ENCODE data around the gene B4GALT5. TPM values are rescaled to one million over a fixed set of nuclear protein-coding genes. Genes with fewer than 3 reads are reported as not detected.
"Not testable (repeated sequence)": the region's sequence is repeated elsewhere in the genome, so short reads cannot be mapped to it uniquely, and the experiment has no call there.

B4GALT5 gene
- total and polyA plus RNA-seq, 8 donors, result 38.4 to 51.0 (median 45.8) TPM

DNA sequence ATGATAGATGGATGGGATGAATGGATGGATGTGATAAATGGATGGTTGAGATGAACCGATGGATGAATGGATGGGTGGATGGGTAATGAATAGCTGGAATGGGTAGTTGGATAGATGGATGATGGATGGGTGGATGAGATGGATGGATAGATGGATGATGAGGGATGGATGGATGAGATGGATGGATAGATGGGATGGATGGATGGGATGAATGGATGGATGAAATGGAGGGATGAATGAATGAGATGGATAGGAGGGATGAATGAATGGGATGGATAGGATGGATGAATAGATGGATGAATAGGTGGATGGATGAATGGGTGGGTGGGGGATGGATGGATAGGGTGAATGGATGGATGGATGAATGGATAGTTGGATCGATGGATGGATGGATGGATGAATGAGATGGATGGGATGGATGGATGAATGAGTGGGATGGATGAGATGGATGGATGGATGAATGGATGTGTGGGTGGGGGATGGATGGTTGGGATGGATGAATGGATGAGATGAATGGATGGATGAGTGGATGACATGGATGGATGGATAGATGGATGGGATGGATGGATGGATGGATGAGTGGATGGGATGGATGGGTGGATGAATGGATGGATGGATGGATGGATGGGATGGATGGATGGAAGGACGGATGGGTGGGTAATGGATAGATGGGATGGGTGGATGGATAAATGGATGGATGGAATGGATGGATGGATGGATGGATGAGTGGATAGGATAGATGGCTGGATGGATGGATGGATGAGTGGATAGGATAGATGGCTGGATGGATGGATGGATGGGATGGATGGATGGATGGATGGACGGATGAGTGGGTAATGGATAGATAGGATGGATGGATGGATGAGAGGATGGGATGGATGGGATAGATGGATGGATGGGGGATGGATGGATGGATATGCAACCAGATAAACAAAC, 94.3 kb downstream of the B4GALT5 start:
- Histone ChIP-seq H3K4me3 (no peak overlapping the region), H3K36me3 (no peaks in the 10 kb centered on the region), H3K9me3 (peaks cover 0 to 6% of the 10 kb centered on the region in 2 donors), H3K27ac (no peak overlapping the region), H3K27me3 (no peaks in the 10 kb centered on the region), H3K4me1 (peaks cover 0 to 5% of the 10 kb centered on the region in 2 donors)
- intact Hi-C loops (cut with DNase I), result loop anchor here in 1 of 2 donors (10.0 kb wide), 1 partner anchor 225 kb away; no protein-coding TSS in a partner anchor
- ATAC-seq (no peak), DNase-seq (no peak)
- TF ChIP-seq, protein P1, sequence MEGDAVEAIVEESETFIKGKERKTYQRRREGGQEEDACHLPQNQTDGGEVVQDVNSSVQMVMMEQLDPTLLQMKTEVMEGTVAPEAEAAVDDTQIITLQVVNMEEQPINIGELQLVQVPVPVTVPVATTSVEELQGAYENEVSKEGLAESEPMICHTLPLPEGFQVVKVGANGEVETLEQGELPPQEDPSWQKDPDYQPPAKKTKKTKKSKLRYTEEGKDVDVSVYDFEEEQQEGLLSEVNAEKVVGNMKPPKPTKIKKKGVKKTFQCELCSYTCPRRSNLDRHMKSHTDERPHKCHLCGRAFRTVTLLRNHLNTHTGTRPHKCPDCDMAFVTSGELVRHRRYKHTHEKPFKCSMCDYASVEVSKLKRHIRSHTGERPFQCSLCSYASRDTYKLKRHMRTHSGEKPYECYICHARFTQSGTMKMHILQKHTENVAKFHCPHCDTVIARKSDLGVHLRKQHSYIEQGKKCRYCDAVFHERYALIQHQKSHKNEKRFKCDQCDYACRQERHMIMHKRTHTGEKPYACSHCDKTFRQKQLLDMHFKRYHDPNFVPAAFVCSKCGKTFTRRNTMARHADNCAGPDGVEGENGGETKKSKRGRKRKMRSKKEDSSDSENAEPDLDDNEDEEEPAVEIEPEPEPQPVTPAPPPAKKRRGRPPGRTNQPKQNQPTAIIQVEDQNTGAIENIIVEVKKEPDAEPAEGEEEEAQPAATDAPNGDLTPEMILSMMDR (IDR thresholded peaks at IDR 0.05), result no peak

DNA sequence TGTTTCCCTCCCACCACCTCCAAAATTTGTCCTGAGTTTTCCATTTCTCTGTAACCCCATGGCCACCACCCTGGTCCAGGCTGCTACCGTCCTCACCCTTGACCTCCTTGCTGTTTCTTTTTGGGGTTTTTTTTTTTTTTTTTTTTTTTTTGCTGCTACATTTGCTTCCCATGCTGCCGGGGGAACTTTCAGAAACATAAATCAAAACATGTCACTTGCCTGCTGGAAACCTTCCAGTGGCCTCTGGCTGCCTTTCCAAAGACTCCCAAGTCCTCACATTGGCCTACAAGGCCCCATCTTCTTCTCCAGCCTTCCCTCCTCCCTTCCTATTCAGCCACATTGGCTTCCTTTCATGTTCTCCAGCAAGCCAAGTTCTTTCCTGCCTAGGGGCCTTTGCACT, 95.4 kb downstream of the B4GALT5 start:
- TF ChIP-seq, protein P1 (IDR thresholded peaks at IDR 0.05), result no peak
- Histone ChIP-seq H3K4me1 (peaks cover 0 to 5% of the 10 kb centered on the region in 2 donors), H3K9me3 (peaks cover 0 to 6% of the 10 kb centered on the region in 2 donors), H3K4me3 (no peak overlapping the region), H3K27ac (no peak overlapping the region), H3K36me3 (no peaks in the 10 kb centered on the region), H3K27me3 (no peaks in the 10 kb centered on the region)
- DNase-seq, result no peak
- intact Hi-C loops (cut with DNase I), result loop anchor here in 1 of 2 donors (10.0 kb wide), 1 partner anchor 227 kb away; no protein-coding TSS in a partner anchor
- no peak for ATAC-seq

DNA sequence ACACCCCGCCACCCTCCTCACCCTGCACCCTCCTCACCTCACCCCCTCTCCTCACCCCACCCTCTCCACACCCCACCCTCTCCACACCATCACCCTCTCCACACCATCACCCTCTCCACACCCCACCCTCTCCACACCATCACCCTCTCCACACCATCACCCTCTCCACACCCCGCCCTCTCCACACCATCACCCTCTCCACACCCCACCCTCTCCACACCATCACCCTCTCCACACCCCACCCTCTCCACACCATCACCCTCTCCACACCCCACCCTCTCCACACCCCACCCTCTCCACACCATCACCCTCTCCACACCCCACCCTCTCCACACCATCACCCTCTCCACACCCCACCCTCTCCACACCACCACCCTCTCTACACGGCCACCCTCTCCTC, 96.3 kb downstream of the B4GALT5 start:
- not testable (repeated sequence) for H3K4me1 ChIP-seq, H3K9me3 ChIP-seq, ATAC-seq, H3K4me3 ChIP-seq, H3K27me3 ChIP-seq, H3K27ac ChIP-seq, H3K36me3 ChIP-seq
- peak in 1 of 4 donors; percentile 81 for DNase-seq
- intact Hi-C loops (cut with DNase I), result loop anchor here in 1 of 2 donors (10.0 kb wide), 1 partner anchor 227 kb away; no protein-coding TSS in a partner anchor

DNA sequence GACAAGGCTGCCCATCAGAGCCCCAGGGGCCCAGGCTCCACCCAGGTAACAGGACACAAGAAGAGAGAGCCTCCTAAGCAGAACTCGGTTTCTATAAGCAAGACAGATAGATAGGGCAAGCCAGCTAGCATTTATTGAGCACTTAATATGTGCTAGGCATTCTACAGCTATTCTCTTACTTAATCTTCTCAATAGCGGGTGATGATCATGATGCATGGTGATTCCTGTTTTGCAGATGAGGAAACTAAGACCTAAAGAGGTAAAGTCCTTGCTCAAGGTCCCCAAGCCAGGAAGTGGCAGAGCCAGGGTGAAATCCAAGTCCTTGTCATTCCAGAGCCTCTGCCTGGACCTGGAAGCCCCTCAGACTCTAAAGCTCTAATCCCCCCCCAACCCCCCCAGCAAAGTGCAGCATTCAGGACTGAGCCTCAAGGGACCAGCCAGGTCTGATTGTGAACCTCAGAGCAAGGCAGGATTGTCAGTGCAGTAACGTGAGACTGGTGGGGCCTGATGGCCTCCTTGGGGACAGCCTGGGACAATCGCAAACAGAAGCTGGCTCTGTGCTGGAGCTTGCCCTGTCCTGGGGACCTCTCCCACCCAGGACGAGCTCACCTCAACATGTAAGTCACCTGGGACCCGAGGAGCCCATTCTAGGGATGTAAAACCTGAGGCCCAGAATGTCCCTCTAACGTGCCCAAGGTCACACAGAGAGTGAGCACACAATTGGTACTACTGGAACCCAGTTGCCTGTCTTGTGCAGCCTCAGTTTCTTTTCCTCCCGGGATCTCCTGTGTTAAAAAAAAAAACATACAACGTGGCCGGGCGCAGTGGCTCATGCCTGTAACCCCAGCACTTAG, 97.3 kb downstream of the B4GALT5 start:
- Histone ChIP-seq H3K27me3 (no peaks in the 10 kb centered on the region), H3K36me3 (no peaks in the 10 kb centered on the region), H3K4me1 (peaks cover 0 to 13% of the 10 kb centered on the region in 2 donors), H3K4me3 (no peak overlapping the region), H3K27ac (no peak overlapping the region), H3K9me3 (no peaks in the 10 kb centered on the region)
- no peak for DNase-seq
- intact Hi-C loops (cut with DNase I), result loop anchor here in 1 of 2 donors (10.0 kb wide), 1 partner anchor 228 kb away; no protein-coding TSS in a partner anchor
- TF ChIP-seq, protein P1 (IDR thresholded peaks at IDR 0.05), result no peak
- ATAC-seq, result no peak

DNA sequence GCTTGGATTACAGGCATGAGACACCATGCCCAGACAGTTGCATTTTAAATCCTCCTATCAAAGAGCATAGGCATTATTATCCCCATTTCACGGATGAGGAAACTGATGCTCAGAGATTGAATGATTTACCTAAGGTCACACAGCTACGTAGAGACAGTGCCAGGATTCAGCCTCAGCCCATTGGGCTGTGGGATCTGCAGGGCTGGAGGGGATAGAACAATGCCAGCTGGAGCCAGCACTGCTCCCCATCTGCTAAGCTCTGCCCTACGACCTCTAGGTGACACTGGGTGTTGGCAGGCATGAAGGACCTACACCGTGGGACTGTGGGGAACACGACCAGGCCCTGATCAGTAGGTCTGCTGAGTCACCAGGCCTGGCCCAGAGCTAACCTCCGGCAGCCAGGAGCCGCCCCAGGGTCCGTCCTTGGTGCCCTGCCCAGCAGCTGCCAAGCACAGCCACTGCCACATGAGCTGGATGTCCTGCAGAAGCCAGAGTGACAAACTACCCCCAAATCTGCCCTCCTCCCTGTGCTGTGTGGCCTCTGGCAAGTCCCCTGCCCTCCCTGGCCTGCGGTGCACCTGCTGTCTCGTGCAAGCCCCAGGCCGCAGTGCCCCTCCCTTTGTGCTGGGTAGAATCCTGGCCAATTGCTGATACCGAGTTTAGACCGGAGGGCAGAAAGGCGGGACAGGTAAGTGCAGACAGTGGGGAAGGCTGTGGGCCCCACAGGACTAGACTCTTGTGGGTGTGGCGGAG, 98.1 kb downstream of the B4GALT5 start:
- TF ChIP-seq, protein P1 (IDR thresholded peaks at IDR 0.05), result no peak
- Histone ChIP-seq H3K9me3 (no peaks in the 10 kb centered on the region), H3K4me1 (peaks cover 0 to 21% of the 10 kb centered on the region in 2 donors), H3K27ac (no peak overlapping the region), H3K4me3 (no peak overlapping the region), H3K36me3 (no peaks in the 10 kb centered on the region), H3K27me3 (no peaks in the 10 kb centered on the region)
- DNase-seq (no peak), ATAC-seq (no peak)
- intact Hi-C loops (cut with DNase I), result loop anchor here in 1 of 2 donors (10.0 kb wide), 1 partner anchor 229 kb away; no protein-coding TSS in a partner anchor

DNA sequence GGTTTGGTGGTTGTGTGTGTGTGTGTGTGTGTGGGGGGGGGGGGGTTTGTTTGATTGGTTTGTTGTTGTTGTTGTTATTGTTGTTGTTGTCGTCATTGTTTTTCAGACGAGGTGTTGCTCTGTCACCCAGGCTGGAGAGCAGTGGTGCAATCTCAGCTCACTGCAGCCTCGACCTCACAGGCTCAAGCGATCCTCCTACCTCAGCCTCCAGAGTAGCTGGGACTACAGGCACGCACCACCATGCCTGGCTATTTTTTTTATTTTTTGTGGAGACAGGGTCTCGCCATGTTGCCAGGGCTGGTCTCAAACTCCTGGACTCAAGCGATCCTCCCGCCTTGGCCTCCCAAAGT, 98.7 kb downstream of the B4GALT5 start:
- intact Hi-C loops (cut with DNase I), result loop anchor here in 1 of 2 donors (10.0 kb wide), 1 partner anchor 230 kb away; no protein-coding TSS in a partner anchor
- not testable (repeated sequence) for ATAC-seq, H3K27ac ChIP-seq, H3K27me3 ChIP-seq, H3K9me3 ChIP-seq, H3K4me3 ChIP-seq, DNase-seq, H3K36me3 ChIP-seq
- peaks cover 0 to 25% of the 10 kb centered on the region in 2 donors for H3K4me1 ChIP-seq
